ENCODE data around the gene SNAP29.
A peak's percentile ranks its signal among the peaks of the same experiment; 100 is the strongest.

Gene SNAP29

DNA sequence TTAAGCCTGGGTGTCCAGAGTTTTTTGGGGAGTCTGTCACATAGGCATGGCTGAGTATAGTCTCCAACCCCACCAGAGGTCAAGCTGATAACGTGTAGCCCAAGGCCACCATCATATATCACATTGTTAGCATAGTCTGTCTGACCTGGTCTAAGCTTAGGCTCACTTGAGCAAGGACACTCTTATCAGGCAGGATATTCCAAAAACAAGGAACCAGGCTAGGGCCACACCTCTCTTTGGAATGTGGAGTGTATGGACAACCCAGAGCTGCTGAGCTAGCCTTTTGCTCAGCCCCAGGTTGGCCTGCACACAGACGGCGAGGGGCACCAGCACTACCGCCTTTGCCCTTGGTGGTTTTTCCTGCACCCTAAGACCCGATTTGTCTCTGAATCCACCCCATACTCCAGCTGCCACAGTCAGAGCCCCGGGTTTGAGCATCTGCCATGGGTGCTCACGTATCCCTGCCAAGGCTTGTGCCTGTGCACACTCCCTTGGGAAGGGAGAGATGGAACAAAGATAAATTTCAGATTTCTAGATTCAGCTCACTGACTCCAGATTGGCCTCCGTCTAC, 7.2 kb downstream of the SNAP29 start:
- H3K4me3 ChIP-seq (ENCODE audit: low read length in 2 of 2): no peak overlapping the region
- no peak overlapping the region for H3K27ac ChIP-seq (ENCODE audit: low read depth in 2 of 2, low read length in 2 of 2)
- H3K9me3 ChIP-seq (ENCODE audit: control insufficient read depth in 2 of 2, low read length in 2 of 2): no peaks in the 10 kb centered on the region
- no peak overlapping the region for H3K9ac ChIP-seq (ENCODE audit: low read depth in 1 of 2, low read length in 2 of 2)
- no peaks in the 10 kb centered on the region for H3K27me3 ChIP-seq (ENCODE audit: control insufficient read depth in 2 of 2, insufficient read depth in 2 of 2, low read length in 2 of 2)
- peaks cover 24 to 26% of the 10 kb centered on the region in 2 donors for H3K4me1 ChIP-seq (ENCODE audit: control insufficient read depth in 2 of 2, insufficient read depth in 2 of 2, low read length in 2 of 2)
- peaks cover 12% of the 10 kb centered on the region in 2 donors for H3K36me3 ChIP-seq (ENCODE audit: control insufficient read depth in 2 of 2, insufficient read depth in 2 of 2, low read length in 2 of 2)

GRCh38 chr22:20866736-20867135, 7.9 kb downstream of the SNAP29 start:
- H3K9ac ChIP-seq (ENCODE audit: low read depth in 1 of 2, low read length in 2 of 2): peak overlapping the region; percentile 52 to 61
- no peaks in the 10 kb centered on the region for H3K27me3 ChIP-seq (ENCODE audit: control insufficient read depth in 2 of 2, insufficient read depth in 2 of 2, low read length in 2 of 2)
- no peaks in the 10 kb centered on the region for H3K9me3 ChIP-seq (ENCODE audit: control insufficient read depth in 2 of 2, low read length in 2 of 2)
- peak overlapping the region; percentile 38 to 49 for H3K4me3 ChIP-seq (ENCODE audit: low read length in 2 of 2)
- H3K4me1 ChIP-seq (ENCODE audit: control insufficient read depth in 2 of 2, insufficient read depth in 2 of 2, low read length in 2 of 2): peaks cover 24 to 26% of the 10 kb centered on the region in 2 donors
- H3K36me3 ChIP-seq (ENCODE audit: control insufficient read depth in 2 of 2, insufficient read depth in 2 of 2, low read length in 2 of 2): peaks cover 12 to 16% of the 10 kb centered on the region in 2 donors
- H3K27ac ChIP-seq (ENCODE audit: low read depth in 2 of 2, low read length in 2 of 2): peak overlapping the region; percentile 89 to 90

GRCh38 chr22:20867179-20868024, 8.6 kb downstream of the SNAP29 start:
- H3K9ac ChIP-seq (ENCODE audit: low read depth in 1 of 2, low read length in 2 of 2): peak overlapping the region; percentile 52 to 61
- H3K27me3 ChIP-seq (ENCODE audit: control insufficient read depth in 2 of 2, insufficient read depth in 2 of 2, low read length in 2 of 2): no peaks in the 10 kb centered on the region
- no peaks in the 10 kb centered on the region for H3K9me3 ChIP-seq (ENCODE audit: control insufficient read depth in 2 of 2, low read length in 2 of 2)
- H3K36me3 ChIP-seq (ENCODE audit: control insufficient read depth in 2 of 2, insufficient read depth in 2 of 2, low read length in 2 of 2): peaks cover 12 to 16% of the 10 kb centered on the region in 2 donors
- H3K4me1 ChIP-seq (ENCODE audit: control insufficient read depth in 2 of 2, insufficient read depth in 2 of 2, low read length in 2 of 2): peaks cover 24 to 26% of the 10 kb centered on the region in 2 donors
- peak overlapping the region; percentile 38 to 49 for H3K4me3 ChIP-seq (ENCODE audit: low read length in 2 of 2)
- peak overlapping the region; percentile 89 to 90 for H3K27ac ChIP-seq (ENCODE audit: low read depth in 2 of 2, low read length in 2 of 2)

GRCh38 chr22:20868025-20868962, 9.5 kb downstream of the SNAP29 start:
- H3K27me3 ChIP-seq (ENCODE audit: control insufficient read depth in 2 of 2, insufficient read depth in 2 of 2, low read length in 2 of 2): no peaks in the 10 kb centered on the region
- H3K9ac ChIP-seq (ENCODE audit: low read depth in 1 of 2, low read length in 2 of 2): peak overlapping the region in 1 of 2 donors; percentile 25
- peaks cover 12 to 16% of the 10 kb centered on the region in 2 donors for H3K36me3 ChIP-seq (ENCODE audit: control insufficient read depth in 2 of 2, insufficient read depth in 2 of 2, low read length in 2 of 2)
- peak overlapping the region; percentile 89 to 90 for H3K27ac ChIP-seq (ENCODE audit: low read depth in 2 of 2, low read length in 2 of 2)
- peaks cover 24 to 26% of the 10 kb centered on the region in 2 donors for H3K4me1 ChIP-seq (ENCODE audit: control insufficient read depth in 2 of 2, insufficient read depth in 2 of 2, low read length in 2 of 2)
- no peak overlapping the region for H3K4me3 ChIP-seq (ENCODE audit: low read length in 2 of 2)
- no peaks in the 10 kb centered on the region for H3K9me3 ChIP-seq (ENCODE audit: control insufficient read depth in 2 of 2, low read length in 2 of 2)

DNA sequence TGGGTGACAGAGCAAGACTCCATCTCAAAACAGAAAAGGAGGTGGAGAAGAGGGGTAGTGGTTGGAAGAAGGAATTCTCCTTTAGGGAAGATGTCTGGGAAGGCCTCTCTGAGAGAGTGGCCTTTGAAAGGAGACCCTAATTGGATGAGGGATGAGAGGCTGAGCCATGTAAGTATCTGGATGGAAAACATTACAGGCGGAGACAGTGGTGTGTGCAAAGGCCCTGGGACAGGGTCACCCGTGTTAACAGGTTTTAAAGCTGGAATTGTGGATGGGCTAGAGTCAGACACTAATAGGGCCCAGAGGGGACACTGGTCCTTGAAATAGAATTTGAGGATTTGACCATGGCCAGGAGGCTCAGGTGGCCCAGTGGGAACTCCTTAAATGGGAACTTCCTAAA, 10.4 kb downstream of the SNAP29 start:
- no peaks in the 10 kb centered on the region for H3K9me3 ChIP-seq (ENCODE audit: control insufficient read depth in 2 of 2, low read length in 2 of 2)
- H3K9ac ChIP-seq (ENCODE audit: low read depth in 1 of 2, low read length in 2 of 2): no peak overlapping the region
- no peak overlapping the region for H3K27ac ChIP-seq (ENCODE audit: low read depth in 2 of 2, low read length in 2 of 2)
- H3K4me1 ChIP-seq (ENCODE audit: control insufficient read depth in 2 of 2, insufficient read depth in 2 of 2, low read length in 2 of 2): peaks cover 24 to 26% of the 10 kb centered on the region in 2 donors
- peaks cover 11 to 15% of the 10 kb centered on the region in 2 donors for H3K36me3 ChIP-seq (ENCODE audit: control insufficient read depth in 2 of 2, insufficient read depth in 2 of 2, low read length in 2 of 2)
- no peaks in the 10 kb centered on the region for H3K27me3 ChIP-seq (ENCODE audit: control insufficient read depth in 2 of 2, insufficient read depth in 2 of 2, low read length in 2 of 2)
- H3K4me3 ChIP-seq (ENCODE audit: low read length in 2 of 2): no peak overlapping the region

- no peaks in the 10 kb centered on the region for H3K27me3 ChIP-seq (ENCODE audit: control insufficient read depth in 2 of 2, insufficient read depth in 2 of 2, low read length in 2 of 2)
- H3K4me3 ChIP-seq (ENCODE audit: low read length in 2 of 2): no peak overlapping the region
- no peak overlapping the region for H3K9ac ChIP-seq (ENCODE audit: low read depth in 1 of 2, low read length in 2 of 2)
- no peaks in the 10 kb centered on the region for H3K9me3 ChIP-seq (ENCODE audit: control insufficient read depth in 2 of 2, low read length in 2 of 2)
- no peak overlapping the region for H3K27ac ChIP-seq (ENCODE audit: low read depth in 2 of 2, low read length in 2 of 2)
- H3K36me3 ChIP-seq (ENCODE audit: control insufficient read depth in 2 of 2, insufficient read depth in 2 of 2, low read length in 2 of 2): peaks cover 17 to 20% of the 10 kb centered on the region in 2 donors
- peaks cover 2% of the 10 kb centered on the region in 2 donors for H3K4me1 ChIP-seq (ENCODE audit: control insufficient read depth in 2 of 2, insufficient read depth in 2 of 2, low read length in 2 of 2)
Observed at GRCh38 chr22:20873214-20873613, 14.4 kb downstream of the SNAP29 start.

GRCh38 chr22:20875296-20875695, 16.5 kb downstream of the SNAP29 start:
- Histone ChIP-seq H3K27ac (ENCODE audit: low read depth in 2 of 2, low read length in 2 of 2) (no peak overlapping the region), H3K27me3 (ENCODE audit: control insufficient read depth in 2 of 2, insufficient read depth in 2 of 2, low read length in 2 of 2) (no peaks in the 10 kb centered on the region), H3K9me3 (ENCODE audit: control insufficient read depth in 2 of 2, low read length in 2 of 2) (no peaks in the 10 kb centered on the region), H3K4me3 (ENCODE audit: low read length in 2 of 2) (no peak overlapping the region), H3K36me3 (ENCODE audit: control insufficient read depth in 2 of 2, insufficient read depth in 2 of 2, low read length in 2 of 2) (peaks cover 15 to 18% of the 10 kb centered on the region in 2 donors), H3K4me1 (ENCODE audit: control insufficient read depth in 2 of 2, insufficient read depth in 2 of 2, low read length in 2 of 2) (no peaks in the 10 kb centered on the region), H3K9ac (ENCODE audit: low read depth in 1 of 2, low read length in 2 of 2) (no peak overlapping the region)

DNA sequence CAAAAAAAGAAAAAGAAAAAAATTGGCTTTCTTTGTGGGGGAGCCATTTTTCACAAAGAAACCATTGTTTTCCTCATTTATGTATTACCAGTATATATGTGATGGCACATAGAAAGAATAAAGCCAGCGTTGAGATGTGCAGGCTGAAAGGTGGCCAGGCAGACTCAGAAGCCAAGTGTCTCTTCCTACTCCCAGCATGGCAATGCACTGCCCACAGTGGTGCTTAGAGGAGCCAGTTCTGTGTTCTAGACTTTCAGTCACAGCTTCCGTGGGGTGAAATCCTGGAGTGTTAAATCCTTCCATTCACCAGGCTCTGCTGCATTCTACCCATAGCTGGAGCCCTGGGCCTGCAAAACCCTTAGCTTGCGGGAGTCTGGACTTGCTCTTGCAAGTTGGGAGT, 18.9 kb downstream of the SNAP29 start:
- no peak overlapping the region for H3K27ac ChIP-seq (ENCODE audit: low read depth in 2 of 2, low read length in 2 of 2)
- no peak overlapping the region for H3K4me3 ChIP-seq (ENCODE audit: low read length in 2 of 2)
- no peak overlapping the region for H3K9ac ChIP-seq (ENCODE audit: low read depth in 1 of 2, low read length in 2 of 2)
- no peaks in the 10 kb centered on the region for H3K4me1 ChIP-seq (ENCODE audit: control insufficient read depth in 2 of 2, insufficient read depth in 2 of 2, low read length in 2 of 2)
- H3K9me3 ChIP-seq (ENCODE audit: control insufficient read depth in 2 of 2, low read length in 2 of 2): no peaks in the 10 kb centered on the region
- H3K36me3 ChIP-seq (ENCODE audit: control insufficient read depth in 2 of 2, insufficient read depth in 2 of 2, low read length in 2 of 2): peaks cover 14 to 31% of the 10 kb centered on the region in 2 donors
- H3K27me3 ChIP-seq (ENCODE audit: control insufficient read depth in 2 of 2, insufficient read depth in 2 of 2, low read length in 2 of 2): no peaks in the 10 kb centered on the region

DNA sequence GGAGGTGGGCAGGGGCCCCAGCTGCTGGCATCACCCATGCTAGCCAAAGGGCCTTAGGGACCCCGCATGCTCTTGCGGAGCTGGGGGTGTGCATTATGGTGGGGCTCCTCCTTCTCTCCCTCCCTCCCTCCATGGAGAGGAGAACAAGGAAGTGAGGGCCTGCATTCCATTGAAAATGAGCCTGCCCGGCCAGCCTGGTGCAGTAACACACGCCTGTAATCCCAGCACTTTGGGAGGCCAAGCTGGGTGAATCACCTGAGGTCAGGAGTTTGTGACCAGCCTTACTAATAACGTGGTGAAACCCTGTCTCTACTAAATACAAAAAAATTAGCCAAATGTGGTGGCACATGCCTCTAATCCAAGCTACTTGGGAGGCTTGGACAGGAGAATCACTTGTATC, 22.4 kb downstream of the SNAP29 start:
- H3K9ac ChIP-seq (ENCODE audit: low read depth in 1 of 2, low read length in 2 of 2): no peak overlapping the region
- peaks cover 7 to 14% of the 10 kb centered on the region in 2 donors for H3K4me1 ChIP-seq (ENCODE audit: control insufficient read depth in 2 of 2, insufficient read depth in 2 of 2, low read length in 2 of 2)
- H3K36me3 ChIP-seq (ENCODE audit: control insufficient read depth in 2 of 2, insufficient read depth in 2 of 2, low read length in 2 of 2): peaks cover 19 to 44% of the 10 kb centered on the region in 2 donors
- H3K4me3 ChIP-seq (ENCODE audit: low read length in 2 of 2): no peak overlapping the region
- no peak overlapping the region for H3K27ac ChIP-seq (ENCODE audit: low read depth in 2 of 2, low read length in 2 of 2)
- H3K9me3 ChIP-seq (ENCODE audit: control insufficient read depth in 2 of 2, low read length in 2 of 2): no peaks in the 10 kb centered on the region
- H3K27me3 ChIP-seq (ENCODE audit: control insufficient read depth in 2 of 2, insufficient read depth in 2 of 2, low read length in 2 of 2): no peaks in the 10 kb centered on the region
